PC-3 (cell line): ENCODE data around the gene ACOT13.

ENCODE experiments used
- EZH2 ChIP-seq: fragments of 300-600 bp; sonication (generic); IDR thresholded peaks from one replicate; pipeline ENCODE4 v1.6.1; 2017; ENCODE audit warnings: antibody characterized with exemption, mild to moderate bottlenecking, low read length; ENCODE audit not compliant: unreplicated experiment
- EZH2phosphoT487 ChIP-seq: fragments of 300-600 bp; sonication (generic); IDR thresholded peaks from 2 replicates; pipeline ENCODE4 v1.6.1; 2018; ENCODE audit warnings: mild to moderate bottlenecking, antibody characterized with exemption, low read length, borderline replicate concordance
- TF ChIP-seq, protein P1 (sequence below): fragments of 300-600 bp; sonication (generic); conservative IDR thresholded peaks from 2 replicates; pipeline ENCODE4 v1.5.1; 2017; ENCODE audit warnings: antibody characterized with exemption, low read depth, mild to moderate bottlenecking, low read length

DNA sequence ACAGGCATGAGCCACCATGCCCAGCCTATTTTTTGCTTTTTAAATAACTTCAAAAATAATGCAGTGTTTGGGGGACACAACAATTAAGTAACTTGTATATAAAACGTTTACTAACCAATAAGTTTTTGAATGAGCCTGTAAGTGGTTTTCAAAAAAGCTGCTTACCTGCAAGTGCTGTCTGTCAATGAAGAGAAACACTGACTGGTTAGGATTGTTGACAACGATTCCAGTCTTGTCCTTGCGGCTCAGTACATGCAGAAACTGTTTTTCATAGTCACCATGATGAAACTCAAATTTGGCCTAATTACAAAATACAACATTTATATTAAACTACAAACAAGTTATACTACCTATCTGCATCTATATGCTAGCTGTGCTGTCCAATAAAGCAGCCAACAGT is 41.7 kb downstream of the ACOT13 start:
- TF ChIP-seq, protein P1, sequence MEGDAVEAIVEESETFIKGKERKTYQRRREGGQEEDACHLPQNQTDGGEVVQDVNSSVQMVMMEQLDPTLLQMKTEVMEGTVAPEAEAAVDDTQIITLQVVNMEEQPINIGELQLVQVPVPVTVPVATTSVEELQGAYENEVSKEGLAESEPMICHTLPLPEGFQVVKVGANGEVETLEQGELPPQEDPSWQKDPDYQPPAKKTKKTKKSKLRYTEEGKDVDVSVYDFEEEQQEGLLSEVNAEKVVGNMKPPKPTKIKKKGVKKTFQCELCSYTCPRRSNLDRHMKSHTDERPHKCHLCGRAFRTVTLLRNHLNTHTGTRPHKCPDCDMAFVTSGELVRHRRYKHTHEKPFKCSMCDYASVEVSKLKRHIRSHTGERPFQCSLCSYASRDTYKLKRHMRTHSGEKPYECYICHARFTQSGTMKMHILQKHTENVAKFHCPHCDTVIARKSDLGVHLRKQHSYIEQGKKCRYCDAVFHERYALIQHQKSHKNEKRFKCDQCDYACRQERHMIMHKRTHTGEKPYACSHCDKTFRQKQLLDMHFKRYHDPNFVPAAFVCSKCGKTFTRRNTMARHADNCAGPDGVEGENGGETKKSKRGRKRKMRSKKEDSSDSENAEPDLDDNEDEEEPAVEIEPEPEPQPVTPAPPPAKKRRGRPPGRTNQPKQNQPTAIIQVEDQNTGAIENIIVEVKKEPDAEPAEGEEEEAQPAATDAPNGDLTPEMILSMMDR, result no peak
- TF ChIP-seq EZH2 (no peak), EZH2phosphoT487 (no peak)
